Measurements from ENCODE around the gene DYNLT4. TPM values are rescaled to one million over a fixed set of nuclear protein-coding genes. Genes with fewer than 3 reads are reported as not detected.

DYNLT4 gene
- total RNA-seq, 4 donors from 2014 or later, result 1.1 TPM; not detected in 3

GRCh38 chr1:44810101-44810761, 3.1 kb upstream of the DYNLT4 start:
- TF ChIP-seq, protein P1, sequence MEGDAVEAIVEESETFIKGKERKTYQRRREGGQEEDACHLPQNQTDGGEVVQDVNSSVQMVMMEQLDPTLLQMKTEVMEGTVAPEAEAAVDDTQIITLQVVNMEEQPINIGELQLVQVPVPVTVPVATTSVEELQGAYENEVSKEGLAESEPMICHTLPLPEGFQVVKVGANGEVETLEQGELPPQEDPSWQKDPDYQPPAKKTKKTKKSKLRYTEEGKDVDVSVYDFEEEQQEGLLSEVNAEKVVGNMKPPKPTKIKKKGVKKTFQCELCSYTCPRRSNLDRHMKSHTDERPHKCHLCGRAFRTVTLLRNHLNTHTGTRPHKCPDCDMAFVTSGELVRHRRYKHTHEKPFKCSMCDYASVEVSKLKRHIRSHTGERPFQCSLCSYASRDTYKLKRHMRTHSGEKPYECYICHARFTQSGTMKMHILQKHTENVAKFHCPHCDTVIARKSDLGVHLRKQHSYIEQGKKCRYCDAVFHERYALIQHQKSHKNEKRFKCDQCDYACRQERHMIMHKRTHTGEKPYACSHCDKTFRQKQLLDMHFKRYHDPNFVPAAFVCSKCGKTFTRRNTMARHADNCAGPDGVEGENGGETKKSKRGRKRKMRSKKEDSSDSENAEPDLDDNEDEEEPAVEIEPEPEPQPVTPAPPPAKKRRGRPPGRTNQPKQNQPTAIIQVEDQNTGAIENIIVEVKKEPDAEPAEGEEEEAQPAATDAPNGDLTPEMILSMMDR (IDR thresholded peaks at IDR 0.05; ENCODE audit: low read depth), result no peak

DNA sequence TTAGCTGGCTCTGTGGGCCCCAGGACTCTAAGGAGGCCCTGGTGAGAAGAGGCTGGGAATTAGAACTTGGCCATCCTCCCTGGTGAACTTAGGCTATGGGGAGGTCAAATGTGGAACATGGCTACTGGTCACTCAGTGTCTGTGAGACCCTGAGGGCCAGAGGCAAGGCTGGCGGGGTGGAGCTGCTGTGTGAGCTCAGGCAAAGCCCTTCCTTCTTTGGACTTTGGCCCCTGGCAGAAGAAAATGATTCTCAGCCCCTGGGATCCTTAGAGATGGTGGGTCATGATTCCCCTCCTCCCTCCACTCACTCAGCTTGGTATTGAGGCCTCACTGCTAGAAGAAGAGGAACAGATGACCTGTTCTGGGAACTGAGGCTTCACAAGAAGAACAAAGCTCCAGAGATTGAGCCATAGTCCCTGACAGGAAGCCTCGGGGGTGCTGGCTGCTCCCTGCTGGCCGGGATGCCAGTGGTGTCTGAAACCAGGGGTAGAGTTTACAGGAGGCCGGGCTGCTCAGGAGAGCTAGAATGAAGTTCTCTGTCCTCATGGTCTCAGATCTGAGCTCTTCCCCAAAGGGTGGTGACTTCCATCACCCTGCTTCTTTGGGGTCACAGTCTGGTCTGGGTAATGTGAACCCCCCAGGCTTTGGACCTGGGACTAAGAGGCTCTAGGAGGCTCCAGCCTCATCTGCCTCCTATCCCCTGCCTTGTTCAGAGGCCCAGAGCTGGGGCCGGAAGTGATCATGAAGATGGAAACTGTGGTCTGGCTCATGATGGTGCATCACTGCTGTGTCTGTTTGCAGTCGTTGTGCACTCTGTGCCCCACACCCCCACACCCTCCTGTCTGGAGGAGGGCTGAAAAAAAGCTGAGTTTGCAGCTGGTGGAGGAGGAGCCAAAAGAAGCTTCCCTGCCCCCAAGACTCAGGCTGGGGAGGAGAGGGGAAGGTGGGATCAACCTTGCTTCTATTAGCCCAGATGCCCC, 2.1 kb upstream of the DYNLT4 start:
- TF ChIP-seq, protein P1 (IDR thresholded peaks at IDR 0.05; ENCODE audit: low read depth), result no peak

DNA sequence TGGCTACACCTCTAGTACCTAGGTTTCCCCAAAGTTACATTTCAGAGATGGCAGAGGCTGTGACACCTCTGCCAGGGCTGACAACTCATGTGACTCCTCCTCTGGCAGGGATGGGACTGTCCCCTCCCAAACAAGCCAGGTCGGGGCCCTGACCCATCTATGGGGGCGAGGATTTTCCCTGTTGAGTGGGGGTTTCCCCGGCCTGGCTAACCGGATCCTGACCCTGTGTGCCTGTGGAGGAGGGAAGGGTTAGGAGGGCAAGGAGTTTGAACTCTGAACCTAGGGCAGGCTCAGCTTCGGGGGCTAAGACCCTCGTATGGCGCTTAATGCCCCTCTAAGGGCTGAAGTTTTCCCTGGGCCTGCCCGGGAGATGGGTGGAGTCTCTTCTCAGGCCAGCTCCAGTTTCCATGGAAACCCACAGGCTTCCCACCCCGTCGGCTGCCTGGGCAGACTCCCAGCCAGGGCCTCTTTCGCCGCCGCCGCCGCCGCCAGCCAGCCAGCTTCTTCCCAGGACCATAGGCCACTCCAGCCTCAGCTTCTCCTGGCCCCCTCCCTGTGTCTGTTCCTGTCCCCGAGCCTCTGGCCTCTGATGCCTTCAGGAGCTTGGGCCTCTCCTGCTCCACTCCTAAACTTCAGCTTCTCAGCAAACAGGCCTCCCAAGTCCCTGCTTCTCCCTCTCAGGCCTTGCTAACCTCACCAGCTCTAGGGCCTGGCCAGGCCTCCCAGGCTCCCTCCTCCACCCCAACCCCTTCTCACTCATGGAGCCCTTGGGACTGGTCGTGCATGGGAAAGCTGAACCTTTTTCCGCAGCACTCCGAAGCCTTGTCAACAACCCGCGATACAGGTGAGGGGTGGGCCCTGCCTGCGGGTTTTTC, 1.1 kb upstream of the DYNLT4 start, which contains the start of gene BTBD19:
TSS of gene BTBD19 (plus strand) at position 461 of the 875 bp plus-strand sequence. CDS start at position 759, 298 bp downstream.
- TF ChIP-seq, protein P1 (IDR thresholded peaks at IDR 0.05; ENCODE audit: low read depth), result no peak

DNA sequence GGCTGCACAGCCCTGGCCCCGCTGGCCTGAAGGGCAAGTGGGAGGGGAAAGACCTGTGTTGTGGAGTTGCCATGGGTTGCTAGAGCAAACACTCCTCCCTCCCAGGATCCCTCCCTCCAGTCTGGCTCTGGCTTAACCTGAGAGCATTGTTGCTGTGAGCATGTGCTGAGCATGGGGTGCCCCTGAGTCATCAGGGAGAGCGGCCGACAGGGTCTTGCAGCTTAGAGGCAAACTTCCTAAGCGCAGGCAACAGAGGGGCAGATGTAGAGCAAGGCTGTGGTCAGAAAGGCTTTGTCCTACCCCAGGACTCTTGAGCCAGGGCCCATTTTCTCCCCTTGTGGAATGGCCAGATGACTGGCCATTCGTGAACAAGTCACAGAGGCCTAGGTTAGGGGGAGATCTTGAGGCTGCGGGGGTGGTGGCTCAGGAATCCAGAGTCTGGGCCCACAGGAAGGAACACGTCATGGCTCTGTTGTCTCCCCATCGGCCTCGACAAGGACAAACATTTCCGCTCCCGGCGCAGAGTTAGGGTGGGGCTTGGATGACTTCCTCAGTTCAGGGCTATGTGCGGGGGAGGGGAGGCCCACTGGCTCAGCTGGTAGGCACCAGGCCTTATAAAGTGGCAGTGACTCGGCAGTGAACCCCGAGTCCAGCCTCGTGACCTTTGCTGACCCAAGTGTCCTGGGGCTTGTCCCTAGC, 362 bp upstream of the DYNLT4 start:
- TF ChIP-seq, protein P1 (IDR thresholded peaks at IDR 0.05; ENCODE audit: low read depth), result no peak

- TF ChIP-seq, protein P1 (IDR thresholded peaks at IDR 0.05; ENCODE audit: low read depth), result no peak
These were observed 987 bp downstream of the DYNLT4 start for GRCh38 chr1:44806025-44806703.

- TF ChIP-seq, protein P1 (IDR thresholded peaks at IDR 0.05; ENCODE audit: low read depth), result no peak
These were observed 1.7 kb downstream of the DYNLT4 start for GRCh38 chr1:44805311-44806024.
